HCT116 (cell line): ENCODE data around the gene SERPINH1. TPM values are rescaled to one million over a fixed set of nuclear protein-coding genes. Genes with fewer than 3 reads are reported as not detected.

Source experiments
- ATAC-seq: fragments of 200-7000 bp; cut with Tn5 transposase; 2 replicates; pipeline ENCODE4 v1.9.1; 2020; ENCODE audit warnings: mild to moderate bottlenecking, moderate library complexity
- BruUV-seq: library from RNA; stranded (reverse); fragments of 400-500 nt; replicated peaks from 2 replicates; lab custom pipeline; 2021; lab: Mats Ljungman, UMichigan
- CTCF ChIA-PET: fragments of 300-600 bp; sonication (Branson Sonifier 250); formaldehyde crosslinking; loops from one replicate; lab custom pipeline; 2021; ENCODE audit warnings: antibody characterized with exemption; lab: Charles Lee
- POLR2A ChIA-PET: fragments of 300-600, 350-600 bp; sonication (Branson Sonifier 250); formaldehyde crosslinking; loops from one replicate; lab custom pipeline; 2021; ENCODE audit warnings: antibody characterized with exemption; lab: Charles Lee
- RAD21 ChIA-PET, 2 experiments: fragments of 300-600 bp; sonication (Branson Sonifier 250); formaldehyde crosslinking; loops; one replicate each; lab custom pipeline; 2023; ENCODE audit warnings: low total read pairs in 2 of 2; ENCODE audit not compliant: uncharacterized antibody in 2 of 2, unreplicated experiment in 2 of 2, low non-redundant PET in 1 of 2; lab: Charles Lee
- DNase-seq: peaks from one replicate; pipeline ENCODE4 v3.0.0-alpha.2; 2010; ENCODE audit warnings: low read depth, low spot score
- H2AFZ ChIP-seq: fragments of 200-600 bp; shearing (Covaris generic), sonication (generic); 2 replicates; pipeline ENCODE4 v1.6.1; 2017; ENCODE audit warnings: low read depth, mixed run types, mixed read lengths, antibody characterized with exemption, low read length; ENCODE audit not compliant: poor library complexity, severe bottlenecking
- H3K27ac ChIP-seq: 2 replicates; pipeline ENCODE4 v1.5.1; 2012; ENCODE audit warnings: low read depth, low read length
- H3K27me3 ChIP-seq: fragments of 200-600 bp; sonication (generic); 2 replicates; pipeline ENCODE4 v1.6.1; 2016; ENCODE audit warnings: mixed run types, low read length, mixed read lengths; ENCODE audit not compliant: insufficient read depth
- H3K36me3 ChIP-seq, 2 experiments: fragments of 200-500 bp in 1 of 2; fragments of 200-600 bp in 1 of 2; sonication (Bioruptor generic) in 1 of 2; sonication (generic) in 1 of 2; 2 replicates each; pipeline versions ENCODE4 v1.5.1 to v1.6.1; 2014 to 2016; ENCODE audit warnings: low read length in 2 of 2, inconsistent platforms in 1 of 2, mixed read lengths in 1 of 2, mixed run types in 1 of 2; ENCODE audit not compliant: insufficient read depth in 2 of 2, control insufficient read depth in 1 of 2
- H3K4me1 ChIP-seq, 2 experiments: fragments of 200-600 bp in 1 of 2; sonication (generic) in 1 of 2; 2 replicates each; pipeline versions ENCODE4 v1.5.1 to v1.6.1; 2012 to 2017; ENCODE audit warnings: low read length in 2 of 2, inconsistent platforms in 1 of 2, mild to moderate bottlenecking in 1 of 2, mixed read lengths in 1 of 2, mixed run types in 1 of 2, moderate library complexity in 1 of 2; ENCODE audit not compliant: insufficient read depth in 2 of 2, control insufficient read depth in 1 of 2
- H3K4me2 ChIP-seq: fragments of 200-600 bp; sonication (generic); 2 replicates; pipeline ENCODE4 v1.6.1; 2017; ENCODE audit warnings: mixed run types, low read length, mixed read lengths
- H3K4me3 ChIP-seq, 2 experiments: fragments of 200-600 bp in 1 of 2; sonication (generic) in 1 of 2; replicated peaks in 1 of 2; 2 replicates each; pipeline ENCODE4 v1.5.1; 2011 to 2016; ENCODE audit warnings: low read length in 2 of 2, control low read depth in 1 of 2, low read depth in 1 of 2, mild to moderate bottlenecking in 1 of 2, mixed read lengths in 1 of 2, mixed run types in 1 of 2
- H3K79me2 ChIP-seq: fragments of 200-600 bp; sonication (generic); 2 replicates; pipeline ENCODE4 v1.6.1; 2017; ENCODE audit warnings: mild to moderate bottlenecking, mixed run types, low read length, moderate library complexity, mixed read lengths; ENCODE audit not compliant: insufficient read depth
- H3K9ac ChIP-seq: fragments of 200-600 bp; sonication (generic); 2 replicates; pipeline ENCODE4 v1.6.1; 2016; ENCODE audit warnings: low read length, mixed read lengths
- H3K9me2 ChIP-seq: fragments of 200-600 bp; sonication (generic), shearing (Covaris generic); 2 replicates; pipeline ENCODE4 v1.6.1; 2017; ENCODE audit warnings: mixed run types, mild to moderate bottlenecking, moderate library complexity; ENCODE audit not compliant: insufficient read depth
- H3K9me3 ChIP-seq, 2 experiments: fragments of 200-500 bp in 1 of 2; fragments of 200-600 bp in 1 of 2; sonication (Bioruptor generic) in 1 of 2; sonication (generic) in 1 of 2; 2 replicates each; pipeline ENCODE4 v1.6.1; 2014 to 2017; ENCODE audit warnings: low read length in 2 of 2, mixed read lengths in 2 of 2, inconsistent platforms in 1 of 2, low read depth in 1 of 2, mild to moderate bottlenecking in 1 of 2, mixed run types in 1 of 2, moderate library complexity in 1 of 2; ENCODE audit not compliant: control insufficient read depth in 1 of 2, insufficient read depth in 1 of 2
- H4K20me1 ChIP-seq: fragments of 200-600 bp; sonication (generic), shearing (Covaris generic); 2 replicates; pipeline ENCODE4 v1.6.1; 2017; ENCODE audit warnings: mixed run types, mild to moderate bottlenecking, moderate library complexity; ENCODE audit not compliant: insufficient read depth
- FOSL1 ChIP-seq: IDR thresholded peaks from 2 replicates; pipeline ENCODE4 v1.6.1; 2012; ENCODE audit warnings: low read depth
- SIN3A ChIP-seq: IDR thresholded peaks from 2 replicates; pipeline ENCODE4 v1.6.1; 2012; ENCODE audit warnings: low read depth
- TCF7L2 ChIP-seq: IDR thresholded peaks from 2 replicates; pipeline ENCODE4 v1.7.0; 2011; ENCODE audit warnings: borderline replicate concordance, inconsistent platforms; ENCODE audit not compliant: insufficient read depth, insufficient read length; ENCODE audit errors: extremely low read depth
- intact Hi-C: fragments of 100-400 bp; cut with micrococcal nuclease; formaldehyde crosslinking; loops from 2 replicates; pipeline ENCODE4 v1.10.0; 2022
- total RNA-seq: library from RNA; stranded (reverse); gene quantifications from one replicate; pipeline ENCODE4 v1.2.1, GENCODE V29; 2021; ENCODE audit not compliant: unreplicated experiment
- TF ChIP-seq, protein P1 (sequence below): IDR thresholded peaks from 2 replicates; pipeline ENCODE4 v1.6.1; 2012
- TF ChIP-seq, protein P2 (sequence below): IDR thresholded peaks from 2 replicates; pipeline ENCODE4 v1.6.1; 2012; ENCODE audit warnings: low read depth
- TF ChIP-seq, protein P3 (sequence below): IDR thresholded peaks from 2 replicates; pipeline ENCODE4 v1.6.1; 2012

SERPINH1 gene
- total RNA-seq, 1 experiment from 2014 or later: 84.9 TPM

DNA sequence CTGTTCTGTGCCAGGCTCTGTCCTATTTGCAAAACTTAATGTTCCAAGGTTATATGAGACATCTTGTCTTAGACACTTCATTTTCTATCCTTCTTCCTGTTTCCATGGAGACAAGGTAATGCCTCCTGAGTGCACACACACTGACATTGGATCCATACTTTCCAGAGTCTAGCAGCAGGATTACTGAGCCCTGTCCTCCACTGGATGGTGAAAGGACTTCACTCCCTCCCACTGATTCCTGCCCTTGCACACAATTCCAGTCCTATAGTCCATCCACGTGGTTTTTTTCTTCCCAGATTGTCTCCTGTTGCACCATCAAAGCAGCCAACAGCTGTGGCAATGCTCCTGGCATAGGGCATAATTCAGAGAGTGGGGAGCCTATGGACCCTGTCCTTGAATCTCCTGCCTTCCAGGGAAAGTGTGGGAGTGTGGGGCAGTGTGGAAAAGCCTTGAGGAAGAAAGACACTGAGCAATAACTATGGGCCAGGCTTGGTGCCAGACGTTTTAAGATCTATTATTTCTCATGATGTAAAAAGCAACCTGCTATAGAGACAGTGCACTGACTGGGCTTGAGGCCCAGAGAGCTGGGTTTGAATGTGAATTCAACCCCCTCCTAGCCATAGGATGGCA, 31.3 kb downstream of the SERPINH1 start:
- DNase-seq: no peak
- intact Hi-C loops: no loop called here
- Histone ChIP-seq H3K4me1 (no peaks in the 10 kb centered on the region), H3K9me3 (no peaks in the 10 kb centered on the region), H3K36me3 (no peaks in the 10 kb centered on the region), H4K20me1 (no peaks in the 10 kb centered on the region), H3K9ac (no peak overlapping the region), H3K27me3 (peaks cover 6% of the 10 kb centered on the region; the same call in 1 of the 2 replicates), H3K79me2 (no peaks in the 10 kb centered on the region), H3K4me3 (no peak overlapping the region), H3K9me2 (no peaks in the 10 kb centered on the region), H2AFZ (no peak overlapping the region), H3K27ac (no peak overlapping the region), H3K4me2 (no peak overlapping the region)
- ChIA-PET POLR2A (no interaction called here), CTCF (no interaction called here), RAD21 (no interaction called here)
- TF ChIP-seq SIN3A (no peak), TCF7L2 (no peak), FOSL1 (no peak)
- TF ChIP-seq, protein P1, sequence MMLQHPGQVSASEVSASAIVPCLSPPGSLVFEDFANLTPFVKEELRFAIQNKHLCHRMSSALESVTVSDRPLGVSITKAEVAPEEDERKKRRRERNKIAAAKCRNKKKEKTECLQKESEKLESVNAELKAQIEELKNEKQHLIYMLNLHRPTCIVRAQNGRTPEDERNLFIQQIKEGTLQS: no peak
- TF ChIP-seq, protein P2, sequence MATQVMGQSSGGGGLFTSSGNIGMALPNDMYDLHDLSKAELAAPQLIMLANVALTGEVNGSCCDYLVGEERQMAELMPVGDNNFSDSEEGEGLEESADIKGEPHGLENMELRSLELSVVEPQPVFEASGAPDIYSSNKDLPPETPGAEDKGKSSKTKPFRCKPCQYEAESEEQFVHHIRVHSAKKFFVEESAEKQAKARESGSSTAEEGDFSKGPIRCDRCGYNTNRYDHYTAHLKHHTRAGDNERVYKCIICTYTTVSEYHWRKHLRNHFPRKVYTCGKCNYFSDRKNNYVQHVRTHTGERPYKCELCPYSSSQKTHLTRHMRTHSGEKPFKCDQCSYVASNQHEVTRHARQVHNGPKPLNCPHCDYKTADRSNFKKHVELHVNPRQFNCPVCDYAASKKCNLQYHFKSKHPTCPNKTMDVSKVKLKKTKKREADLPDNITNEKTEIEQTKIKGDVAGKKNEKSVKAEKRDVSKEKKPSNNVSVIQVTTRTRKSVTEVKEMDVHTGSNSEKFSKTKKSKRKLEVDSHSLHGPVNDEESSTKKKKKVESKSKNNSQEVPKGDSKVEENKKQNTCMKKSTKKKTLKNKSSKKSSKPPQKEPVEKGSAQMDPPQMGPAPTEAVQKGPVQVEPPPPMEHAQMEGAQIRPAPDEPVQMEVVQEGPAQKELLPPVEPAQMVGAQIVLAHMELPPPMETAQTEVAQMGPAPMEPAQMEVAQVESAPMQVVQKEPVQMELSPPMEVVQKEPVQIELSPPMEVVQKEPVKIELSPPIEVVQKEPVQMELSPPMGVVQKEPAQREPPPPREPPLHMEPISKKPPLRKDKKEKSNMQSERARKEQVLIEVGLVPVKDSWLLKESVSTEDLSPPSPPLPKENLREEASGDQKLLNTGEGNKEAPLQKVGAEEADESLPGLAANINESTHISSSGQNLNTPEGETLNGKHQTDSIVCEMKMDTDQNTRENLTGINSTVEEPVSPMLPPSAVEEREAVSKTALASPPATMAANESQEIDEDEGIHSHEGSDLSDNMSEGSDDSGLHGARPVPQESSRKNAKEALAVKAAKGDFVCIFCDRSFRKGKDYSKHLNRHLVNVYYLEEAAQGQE: no peak
- TF ChIP-seq, protein P3, sequence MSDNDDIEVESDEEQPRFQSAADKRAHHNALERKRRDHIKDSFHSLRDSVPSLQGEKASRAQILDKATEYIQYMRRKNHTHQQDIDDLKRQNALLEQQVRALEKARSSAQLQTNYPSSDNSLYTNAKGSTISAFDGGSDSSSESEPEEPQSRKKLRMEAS: no peak
- ATAC-seq: no peak
- no TSS peak for BruUV-seq
